Hematopoietic multipotent progenitor cell treated with erythropoietin and hydrocortisone succinate and interleukin-3 and kit ligand, for 6 days (in vitro differentiated cells): ENCODE results near the gene APOL1.

Experiments
- DNase-seq: peaks from one replicate; pipeline ENCODE4 v3.0.0-alpha.2; 2015

APOL1 gene

GRCh38 chr22:36295247-36295646 lies 42.3 kb downstream of the APOL1 start:
- no peak for DNase-seq

- no peak for DNase-seq
These were observed 43.8 kb downstream of the APOL1 start for GRCh38 chr22:36296690-36297089.

- DNase-seq: no peak
These were observed 44.6 kb downstream of the APOL1 start for GRCh38 chr22:36297568-36297967.

GRCh38 chr22:36298118-36298517 lies 45.2 kb downstream of the APOL1 start:
- DNase-seq: no peak

- no peak for DNase-seq
These were observed 45.7 kb downstream of the APOL1 start for GRCh38 chr22:36298601-36299000.

- DNase-seq: no peak
These were observed 46.4 kb downstream of the APOL1 start for GRCh38 chr22:36299295-36299694.

- no peak for DNase-seq
These were observed 47.0 kb downstream of the APOL1 start for GRCh38 chr22:36299911-36300310.

GRCh38 chr22:36300396-36301212 lies 47.7 kb downstream of the APOL1 start:
- no peak for DNase-seq

- DNase-seq: peak; percentile 82
These were observed 48.5 kb downstream of the APOL1 start for GRCh38 chr22:36301384-36301828.

- DNase-seq: no peak
These were observed 48.9 kb downstream of the APOL1 start for GRCh38 chr22:36301851-36302250.

- DNase-seq: no peak
These were observed 49.6 kb downstream of the APOL1 start for GRCh38 chr22:36302439-36303114.

GRCh38 chr22:36303115-36303467 lies 50.2 kb downstream of the APOL1 start:
- no peak for DNase-seq

- DNase-seq: no peak
These were observed 50.9 kb downstream of the APOL1 start for GRCh38 chr22:36303874-36304273.

GRCh38 chr22:36304429-36304828 lies 51.5 kb downstream of the APOL1 start:
- DNase-seq: no peak

GRCh38 chr22:36305813-36306212 lies 52.9 kb downstream of the APOL1 start:
- no peak for DNase-seq

GRCh38 chr22:36306227-36306626 lies 53.3 kb downstream of the APOL1 start:
- no peak for DNase-seq

- no peak for DNase-seq
These were observed 55.9 kb downstream of the APOL1 start for GRCh38 chr22:36308880-36309279.

GRCh38 chr22:36311386-36312085 lies 58.6 kb downstream of the APOL1 start:
- DNase-seq: no peak

GRCh38 chr22:36315325-36315724 lies 62.4 kb downstream of the APOL1 start:
- no peak for DNase-seq

GRCh38 chr22:36316419-36316818 lies 63.5 kb downstream of the APOL1 start:
- no peak for DNase-seq
